H9 (cell line): ENCODE results near the gene CREB3L2. TPM values are rescaled to one million over a fixed set of nuclear protein-coding genes. Genes with fewer than 3 reads are reported as not detected.

ENCODE experiments used
- DNase-seq: peaks from one replicate; pipeline ENCODE4 v3.0.0-alpha.2; 2017
- H2AFZ ChIP-seq: one replicate; pipeline ENCODE4 v1.6.1; 2013; ENCODE audit warnings: mild to moderate bottlenecking, low read length, control low read depth, moderate library complexity
- H2AK5ac ChIP-seq: 2 replicates; pipeline ENCODE4 v1.6.1; 2013; ENCODE audit warnings: low read length, control low read depth, mixed read lengths; ENCODE audit not compliant: insufficient read length
- H2BK120ac ChIP-seq: one replicate; pipeline ENCODE4 v1.6.1; 2013; ENCODE audit warnings: low read depth, mild to moderate bottlenecking, low read length, control low read depth, inconsistent platforms; ENCODE audit not compliant: poor library complexity, severe bottlenecking
- H2BK12ac ChIP-seq: 2 replicates; pipeline ENCODE4 v1.6.1; 2013; ENCODE audit warnings: low read length, control low read depth, mixed read lengths, low read depth; ENCODE audit not compliant: insufficient read length
- H2BK15ac ChIP-seq: 2 replicates; pipeline ENCODE4 v1.6.1; 2013; ENCODE audit warnings: low read depth, low read length, control low read depth
- H2BK20ac ChIP-seq: one replicate; pipeline ENCODE4 v1.6.1; 2013; ENCODE audit warnings: low read depth, mild to moderate bottlenecking, low read length, control low read depth, inconsistent platforms; ENCODE audit not compliant: poor library complexity, severe bottlenecking
- H2BK5ac ChIP-seq: 2 replicates; pipeline ENCODE4 v1.6.1; 2013; ENCODE audit warnings: low read length, control low read depth, mixed read lengths; ENCODE audit not compliant: insufficient read length
- H3K14ac ChIP-seq: 2 replicates; pipeline ENCODE4 v1.6.1; 2013; ENCODE audit warnings: low read length, control low read depth; ENCODE audit not compliant: insufficient read depth
- H3K18ac ChIP-seq: 2 replicates; pipeline ENCODE4 v1.6.1; 2013; ENCODE audit warnings: low read depth, mild to moderate bottlenecking, mixed read lengths, low read length, control low read depth; ENCODE audit not compliant: insufficient read length
- H3K23ac ChIP-seq: 2 replicates; pipeline ENCODE4 v1.6.1; 2013; ENCODE audit warnings: low read length, control low read depth, mixed read lengths, low read depth; ENCODE audit not compliant: insufficient read length
- H3K23me2 ChIP-seq: 2 replicates; pipeline ENCODE4 v1.6.1; 2013; ENCODE audit warnings: low read depth, mild to moderate bottlenecking, mixed read lengths, low read length, control low read depth; ENCODE audit not compliant: insufficient read length, poor library complexity, severe bottlenecking
- H3K27ac ChIP-seq: 2 replicates; pipeline ENCODE4 v1.5.1; 2013; ENCODE audit warnings: low read length, control low read depth, mixed read lengths, low read depth; ENCODE audit not compliant: insufficient read length
- H3K27me3 ChIP-seq: 2 replicates; pipeline ENCODE4 v1.6.1; 2013; ENCODE audit warnings: low read length, control low read depth, inconsistent platforms; ENCODE audit not compliant: insufficient read depth
- H3K4ac ChIP-seq: 2 replicates; pipeline ENCODE4 v1.6.1; 2013; ENCODE audit warnings: low read depth, mild to moderate bottlenecking, control low read depth, inconsistent platforms, low read length, moderate library complexity
- H3K4me1 ChIP-seq: 2 replicates; pipeline ENCODE4 v1.6.1; 2013; ENCODE audit warnings: low read length, control low read depth, inconsistent platforms; ENCODE audit not compliant: insufficient read depth
- H3K4me2 ChIP-seq: 2 replicates; pipeline ENCODE4 v1.6.1; 2013; ENCODE audit warnings: low read length, control low read depth, mixed read lengths; ENCODE audit not compliant: insufficient read length, insufficient read depth
- H3K56ac ChIP-seq: 2 replicates; pipeline ENCODE4 v1.6.1; 2013; ENCODE audit warnings: low read depth, mild to moderate bottlenecking, mixed read lengths, low read length, control low read depth; ENCODE audit not compliant: insufficient read length
- H3K79me1 ChIP-seq: 2 replicates; pipeline ENCODE4 v1.6.1; 2013; ENCODE audit warnings: low read depth, mild to moderate bottlenecking, moderate library complexity, low read length, control low read depth, inconsistent platforms; ENCODE audit not compliant: insufficient read depth, poor library complexity, severe bottlenecking
- H3K79me2 ChIP-seq: 2 replicates; pipeline ENCODE4 v1.6.1; 2013; ENCODE audit warnings: low read length, control low read depth, inconsistent platforms; ENCODE audit not compliant: insufficient read depth
- H3K9ac ChIP-seq: 2 replicates; pipeline ENCODE4 v1.6.1; 2013; ENCODE audit warnings: low read length, control low read depth, mixed read lengths; ENCODE audit not compliant: insufficient read length; ENCODE audit errors: extremely low read depth
- H3K9me3 ChIP-seq: one replicate; pipeline ENCODE4 v1.6.1; 2013; ENCODE audit warnings: low read depth, low read length, inconsistent platforms; ENCODE audit not compliant: control insufficient read depth
- H3T11ph ChIP-seq: one replicate; pipeline ENCODE4 v1.6.1; 2013; ENCODE audit warnings: mild to moderate bottlenecking, low read length, control low read depth, inconsistent platforms
- H4K20me1 ChIP-seq: one replicate; pipeline ENCODE4 v1.6.1; 2013; ENCODE audit not compliant: control insufficient read depth, insufficient read length, insufficient read depth
- H4K5ac ChIP-seq: 2 replicates; pipeline ENCODE4 v1.6.1; 2013; ENCODE audit warnings: low read depth, mild to moderate bottlenecking, mixed read lengths, low read length, control low read depth; ENCODE audit not compliant: insufficient read length
- H4K8ac ChIP-seq: replicated peaks from 2 replicates; pipeline ENCODE4 v1.6.1; 2013; ENCODE audit warnings: low read length, control low read depth, mixed read lengths, low read depth; ENCODE audit not compliant: insufficient read length
- H4K91ac ChIP-seq: 2 replicates; pipeline ENCODE4 v1.6.1; 2013; ENCODE audit warnings: low read depth, mild to moderate bottlenecking, moderate library complexity, mixed read lengths, low read length, control low read depth; ENCODE audit not compliant: insufficient read length
- H3K27ac Mint-ChIP-seq, 3 experiments: 2 replicates in 2 of 3; 3 replicates in 1 of 3; pipeline ENCODE4 v1.8.0; 2020 to 2021; ENCODE audit warnings: mixed read lengths in 3 of 3, mild to moderate bottlenecking in 1 of 3, moderate library complexity in 1 of 3
- H3K27me3 Mint-ChIP-seq: 2 replicates; pipeline ENCODE4 v1.8.0; 2021; ENCODE audit warnings: low read depth, mild to moderate bottlenecking, moderate library complexity, mixed read lengths
- H3K36me3 Mint-ChIP-seq, 3 experiments: 2 replicates in 2 of 3; 3 replicates in 1 of 3; pipeline ENCODE4 v1.8.0; 2020 to 2021; ENCODE audit warnings: low read depth in 3 of 3, mixed read lengths in 3 of 3; ENCODE audit not compliant: insufficient read depth in 1 of 3
- H3K4me1 Mint-ChIP-seq, 2 experiments: 2 replicates each; pipeline ENCODE4 v1.8.0; 2020; ENCODE audit warnings: mixed read lengths in 2 of 2
- H3K4me3 Mint-ChIP-seq, 2 experiments: 2 replicates in 1 of 2; 3 replicates in 1 of 2; pipeline ENCODE4 v1.8.0; 2020 to 2021; ENCODE audit warnings: mild to moderate bottlenecking in 2 of 2, mixed read lengths in 2 of 2, moderate library complexity in 1 of 2
- H3K9me3 Mint-ChIP-seq, 2 experiments: 2 replicates in 1 of 2; 3 replicates in 1 of 2; pipeline ENCODE4 v1.8.0; 2020; ENCODE audit warnings: mild to moderate bottlenecking in 2 of 2, mixed read lengths in 2 of 2, moderate library complexity in 1 of 2
- WGBS: extraction: QIAGEN DNeasy Blood & Tissue Kit; methylation state at CpG from one replicate; pipeline ENCODE4 v1.1.7; 2013; ENCODE audit warnings: missing lambda C conversion rate, low lambda C conversion rate, mixed read lengths; ENCODE audit not compliant: insufficient read length; ENCODE audit errors: extremely low coverage; 5-methylcytosine and 5-hydroxymethylcytosine counted together
- total RNA-seq: library from RNA; stranded (reverse); gene quantifications from 2 replicates; pipeline ENCODE4 v1.2.1, GENCODE V29; 2021
- TF ChIP-seq, protein P1 (sequence below): fragments of 200-600 bp; sonication (generic); conservative IDR thresholded peaks from 3 replicates; pipeline ENCODE4 v1.8.0; 2021; ENCODE audit warnings: antibody characterized with exemption, mild to moderate bottlenecking

The CREB3L2 gene
- total RNA-seq, 1 experiment from 2014 or later, result 60.7 TPM

DNA sequence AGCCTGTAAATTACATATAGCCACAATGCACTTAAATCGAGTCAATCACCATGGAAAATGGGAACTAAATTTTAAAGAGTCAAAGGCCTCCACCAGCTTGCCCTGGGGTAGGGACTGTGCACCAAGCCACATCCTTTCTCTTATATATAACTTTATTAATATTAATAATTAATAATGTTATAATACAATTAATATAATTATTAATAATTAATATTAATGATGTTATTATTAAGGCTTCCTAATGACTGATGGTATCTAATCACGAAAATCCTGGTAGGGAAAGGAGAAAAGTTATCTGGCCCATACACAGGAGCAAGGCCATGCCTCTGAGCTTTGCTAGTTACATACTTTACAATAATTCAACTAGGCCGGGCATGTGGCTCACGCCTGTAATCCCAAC, 87.9 kb downstream of the CREB3L2 start:
- Mint-ChIP-seq H3K27me3 (no peaks in the 10 kb centered on the region), H3K27ac (no peak overlapping the region; a peak in 1 of 7 replicates), H3K4me1 (peaks cover 16 to 18% of the 10 kb centered on the region in 2 experiments), H3K36me3 (peaks cover 33 to 71% (median 53%) of the 10 kb centered on the region in 3 experiments), H3K4me3 (no peak overlapping the region), H3K9me3 (no peaks in the 10 kb centered on the region)
- Histone ChIP-seq H3K23me2 (no peaks in the 10 kb centered on the region), H3K56ac (no peak overlapping the region), H4K5ac (no peak overlapping the region), H3K79me1 (no peaks in the 10 kb centered on the region), H2BK120ac (no peak overlapping the region), H4K8ac (no peak overlapping the region), H3K14ac (no peak overlapping the region), H4K91ac (no peak overlapping the region), H3K23ac (no peak overlapping the region), H3K4ac (no peak overlapping the region), H4K20me1 (no peaks in the 10 kb centered on the region), H3K9me3 (no peaks in the 10 kb centered on the region), H3K4me1 (no peaks in the 10 kb centered on the region), H3K27ac (no peak overlapping the region), H3K9ac (no peak overlapping the region), H2BK5ac (no peak overlapping the region), H3K18ac (no peak overlapping the region), H2BK15ac (no peak overlapping the region), H2BK20ac (no peak overlapping the region), H2BK12ac (no peak overlapping the region), H2AFZ (no peak overlapping the region), H2AK5ac (no peak overlapping the region), H3K79me2 (peaks cover 2% of the 10 kb centered on the region; the same call in 1 of the 2 replicates), H3K4me2 (no peak overlapping the region), H3K27me3 (no peaks in the 10 kb centered on the region), H3T11ph (no peak overlapping the region)
- TF ChIP-seq, protein P1, sequence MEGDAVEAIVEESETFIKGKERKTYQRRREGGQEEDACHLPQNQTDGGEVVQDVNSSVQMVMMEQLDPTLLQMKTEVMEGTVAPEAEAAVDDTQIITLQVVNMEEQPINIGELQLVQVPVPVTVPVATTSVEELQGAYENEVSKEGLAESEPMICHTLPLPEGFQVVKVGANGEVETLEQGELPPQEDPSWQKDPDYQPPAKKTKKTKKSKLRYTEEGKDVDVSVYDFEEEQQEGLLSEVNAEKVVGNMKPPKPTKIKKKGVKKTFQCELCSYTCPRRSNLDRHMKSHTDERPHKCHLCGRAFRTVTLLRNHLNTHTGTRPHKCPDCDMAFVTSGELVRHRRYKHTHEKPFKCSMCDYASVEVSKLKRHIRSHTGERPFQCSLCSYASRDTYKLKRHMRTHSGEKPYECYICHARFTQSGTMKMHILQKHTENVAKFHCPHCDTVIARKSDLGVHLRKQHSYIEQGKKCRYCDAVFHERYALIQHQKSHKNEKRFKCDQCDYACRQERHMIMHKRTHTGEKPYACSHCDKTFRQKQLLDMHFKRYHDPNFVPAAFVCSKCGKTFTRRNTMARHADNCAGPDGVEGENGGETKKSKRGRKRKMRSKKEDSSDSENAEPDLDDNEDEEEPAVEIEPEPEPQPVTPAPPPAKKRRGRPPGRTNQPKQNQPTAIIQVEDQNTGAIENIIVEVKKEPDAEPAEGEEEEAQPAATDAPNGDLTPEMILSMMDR, result no peak
- WGBS, result no CpG with 5 or more reads among the region's 4 CpGs
- no peak for DNase-seq
